Measurements from ENCODE around the gene DDX25. TPM values are rescaled to one million over a fixed set of nuclear protein-coding genes. Genes with fewer than 3 reads are reported as not detected.

DDX25 gene
- total RNA-seq, 1 donor = not detected

- TF ChIP-seq, protein P1, sequence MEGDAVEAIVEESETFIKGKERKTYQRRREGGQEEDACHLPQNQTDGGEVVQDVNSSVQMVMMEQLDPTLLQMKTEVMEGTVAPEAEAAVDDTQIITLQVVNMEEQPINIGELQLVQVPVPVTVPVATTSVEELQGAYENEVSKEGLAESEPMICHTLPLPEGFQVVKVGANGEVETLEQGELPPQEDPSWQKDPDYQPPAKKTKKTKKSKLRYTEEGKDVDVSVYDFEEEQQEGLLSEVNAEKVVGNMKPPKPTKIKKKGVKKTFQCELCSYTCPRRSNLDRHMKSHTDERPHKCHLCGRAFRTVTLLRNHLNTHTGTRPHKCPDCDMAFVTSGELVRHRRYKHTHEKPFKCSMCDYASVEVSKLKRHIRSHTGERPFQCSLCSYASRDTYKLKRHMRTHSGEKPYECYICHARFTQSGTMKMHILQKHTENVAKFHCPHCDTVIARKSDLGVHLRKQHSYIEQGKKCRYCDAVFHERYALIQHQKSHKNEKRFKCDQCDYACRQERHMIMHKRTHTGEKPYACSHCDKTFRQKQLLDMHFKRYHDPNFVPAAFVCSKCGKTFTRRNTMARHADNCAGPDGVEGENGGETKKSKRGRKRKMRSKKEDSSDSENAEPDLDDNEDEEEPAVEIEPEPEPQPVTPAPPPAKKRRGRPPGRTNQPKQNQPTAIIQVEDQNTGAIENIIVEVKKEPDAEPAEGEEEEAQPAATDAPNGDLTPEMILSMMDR (IDR thresholded peaks at IDR 0.05; ENCODE audit: insufficient read depth, low read depth, low read length) = no peak
- H3K4me3 ChIP-seq (ENCODE audit: low read depth, low read length) = no peak overlapping the region
Observed at GRCh38 chr11:125975634-125976033, 71.3 kb downstream of the DDX25 start.

DNA sequence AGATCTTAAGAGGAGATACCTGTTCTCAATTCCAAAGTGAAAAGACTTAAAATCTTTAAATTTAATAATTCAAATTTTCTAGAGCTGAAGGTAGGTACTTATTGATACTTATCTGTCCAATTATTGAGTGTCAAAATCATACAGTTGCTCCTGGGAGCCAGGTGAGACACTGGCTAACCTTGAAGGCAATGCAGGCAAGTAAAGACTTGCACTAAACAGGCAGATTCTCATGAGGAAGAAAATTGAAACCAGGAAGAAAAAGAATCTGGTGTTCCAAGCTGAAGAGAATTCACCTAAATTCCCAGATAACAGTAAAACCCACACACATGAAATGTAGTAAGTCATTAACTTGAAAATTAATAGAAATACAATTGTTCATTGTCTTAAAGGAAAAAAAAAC, 71.8 kb downstream of the DDX25 start:
- no peak overlapping the region for H3K4me3 ChIP-seq (ENCODE audit: low read depth, low read length)
- DNase-seq (ENCODE audit: low read depth) = no peak
- TF ChIP-seq, protein P1 (IDR thresholded peaks at IDR 0.05; ENCODE audit: insufficient read depth, low read depth, low read length) = no peak

More at GRCh38 chr11:125975634-125976033, 71.3 kb downstream of the DDX25 start:
- DNase-seq (ENCODE audit: low read depth) = no peak

DNA sequence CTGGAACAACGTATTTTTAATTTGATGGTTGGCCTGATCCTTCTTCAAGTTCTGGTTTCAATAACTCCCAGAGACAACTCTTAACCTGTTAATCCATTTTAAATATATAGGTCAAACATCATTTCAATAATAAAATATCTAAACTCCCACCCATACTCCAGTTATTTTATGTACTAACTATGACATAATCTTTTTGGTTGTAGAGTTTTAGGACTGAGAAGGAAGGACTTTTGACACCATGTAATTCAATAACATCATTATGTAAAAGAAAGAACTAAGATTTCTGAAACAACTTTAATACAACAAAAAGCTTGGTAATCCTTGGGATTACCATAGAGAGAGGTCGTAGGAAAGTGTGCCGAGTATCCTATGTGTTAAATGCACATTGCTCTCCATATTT, 73.0 kb downstream of the DDX25 start:
- TF ChIP-seq, protein P1 (IDR thresholded peaks at IDR 0.05; ENCODE audit: insufficient read depth, low read depth, low read length) = no peak
- no peak overlapping the region for H3K4me3 ChIP-seq (ENCODE audit: low read depth, low read length)
- no peak for DNase-seq (ENCODE audit: low read depth)

GRCh38 chr11:125978181-125978716, 73.9 kb downstream of the DDX25 start:
- no peak for DNase-seq (ENCODE audit: low read depth)
- H3K4me3 ChIP-seq (ENCODE audit: low read depth, low read length) = no peak overlapping the region
- TF ChIP-seq, protein P1 (IDR thresholded peaks at IDR 0.05; ENCODE audit: insufficient read depth, low read depth, low read length) = no peak

Other genes starting within 250 kb of the DDX25 start
- gene ACRV1, start 223.7 kb upstream of the DDX25 start, total RNA-seq = not detected in 2 replicates
- not detected in 2 replicates for gene PATE1, start 158.2 kb upstream of the DDX25 start, total RNA-seq
- gene PATE2, start 125.7 kb upstream of the DDX25 start, total RNA-seq = 0.32 TPM in 1 of 2 replicates, not detected in the other
- gene PATE3, start 116.4 kb upstream of the DDX25 start, total RNA-seq = not detected in 2 replicates
- gene PATE4, start 71.2 kb upstream of the DDX25 start, total RNA-seq = not detected in 2 replicates
- gene HYLS1, start 16.8 kb upstream of the DDX25 start, total RNA-seq = 7.1 and 10.4 TPM in 2 replicates
- gene PUS3, start 1.3 kb upstream of the DDX25 start, total RNA-seq = 10.4 and 10.6 TPM in 2 replicates
- gene VSIG10L2, start 41.5 kb downstream of the DDX25 start, total RNA-seq = not detected in 2 replicates
- gene CDON, start 158.4 kb downstream of the DDX25 start, total RNA-seq = 2.3 and 2.6 TPM in 2 replicates